A673 (cell line): ENCODE measurements around the gene N4BP2.

Experiments
- EZH2 ChIP-seq: fragments of 200-600 bp; sonication (generic); IDR thresholded peaks from 2 replicates; pipeline ENCODE4 v1.6.1; 2017; ENCODE audit warnings: borderline replicate concordance, low read depth, mild to moderate bottlenecking, mixed read lengths, antibody characterized with exemption, low read length; ENCODE audit not compliant: poor library complexity, severe bottlenecking
- TF ChIP-seq, protein P1 (sequence below): fragments of 300-800, 200-600 bp; sonication (generic); conservative IDR thresholded peaks from 2 replicates; pipeline ENCODE4 v1.5.1; 2017; ENCODE audit warnings: low read depth, mild to moderate bottlenecking, antibody characterized with exemption, low read length, moderate library complexity, mixed read lengths

DNA sequence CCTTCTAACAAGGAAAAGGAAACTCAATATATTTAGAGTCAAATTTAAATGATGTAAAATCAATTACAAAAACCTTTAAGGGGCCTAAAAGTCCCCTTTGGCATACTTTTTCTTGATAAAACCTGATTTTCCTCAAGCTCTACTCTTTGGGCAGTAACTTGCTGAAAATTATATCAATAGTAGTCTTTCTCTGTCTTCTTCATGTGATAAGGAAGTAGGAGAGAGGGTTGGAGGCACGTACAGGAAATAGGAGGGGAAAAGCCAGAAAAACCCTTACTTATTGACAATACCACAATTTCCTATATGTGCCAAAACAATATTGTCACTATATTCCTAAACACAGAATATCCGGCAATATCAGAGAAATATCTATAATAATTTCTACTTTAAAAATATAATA lies 149.8 kb downstream of the N4BP2 start:
- no peak for TF ChIP-seq EZH2
- TF ChIP-seq, protein P1, sequence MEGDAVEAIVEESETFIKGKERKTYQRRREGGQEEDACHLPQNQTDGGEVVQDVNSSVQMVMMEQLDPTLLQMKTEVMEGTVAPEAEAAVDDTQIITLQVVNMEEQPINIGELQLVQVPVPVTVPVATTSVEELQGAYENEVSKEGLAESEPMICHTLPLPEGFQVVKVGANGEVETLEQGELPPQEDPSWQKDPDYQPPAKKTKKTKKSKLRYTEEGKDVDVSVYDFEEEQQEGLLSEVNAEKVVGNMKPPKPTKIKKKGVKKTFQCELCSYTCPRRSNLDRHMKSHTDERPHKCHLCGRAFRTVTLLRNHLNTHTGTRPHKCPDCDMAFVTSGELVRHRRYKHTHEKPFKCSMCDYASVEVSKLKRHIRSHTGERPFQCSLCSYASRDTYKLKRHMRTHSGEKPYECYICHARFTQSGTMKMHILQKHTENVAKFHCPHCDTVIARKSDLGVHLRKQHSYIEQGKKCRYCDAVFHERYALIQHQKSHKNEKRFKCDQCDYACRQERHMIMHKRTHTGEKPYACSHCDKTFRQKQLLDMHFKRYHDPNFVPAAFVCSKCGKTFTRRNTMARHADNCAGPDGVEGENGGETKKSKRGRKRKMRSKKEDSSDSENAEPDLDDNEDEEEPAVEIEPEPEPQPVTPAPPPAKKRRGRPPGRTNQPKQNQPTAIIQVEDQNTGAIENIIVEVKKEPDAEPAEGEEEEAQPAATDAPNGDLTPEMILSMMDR: no peak
